K562 (cell line): ENCODE data around the gene DCTD. TPM values are rescaled to one million over a fixed set of nuclear protein-coding genes. Genes with fewer than 3 reads are reported as not detected.

Experiments used
- ATAC-seq: fragments of 200-7000 bp; cut with Tn5 transposase; 3 replicates; pipeline ENCODE4 v1.9.1; 2020; ENCODE audit warnings: moderate library complexity
- BruUV-seq: library from RNA; stranded (reverse); fragments of 400-500 nt; replicated peaks from 2 replicates; lab custom pipeline; 2021; lab: Mats Ljungman, UMichigan
- CTCF ChIA-PET: fragments of 300-600 bp; formaldehyde crosslinking; extraction: SDS; loops from one replicate; lab custom pipeline; 2021; ENCODE audit warnings: low intra/inter-chr PET ratio; lab: Yijun Ruan, JAX
- POLR2A ChIA-PET: fragments of 300-600, 350-650 bp; sonication (Branson Sonifier 250); formaldehyde crosslinking; extraction: SDS; loops from one replicate; lab custom pipeline; 2021; ENCODE audit warnings: antibody characterized with exemption, inconsistent platforms; lab: Yijun Ruan, JAX
- DNase-seq, 4 experiments: peaks; one replicate each; pipeline versions ENCODE4 v3.0.0 to v3.0.0-alpha.2; 2011 to 2018; ENCODE audit warnings: low spot score in 3 of 4, mixed read lengths in 3 of 4; ENCODE audit errors: extremely low read depth in 1 of 4
- FAIRE-seq: peaks from 2 replicates; lab custom pipeline; 2011; peaks lifted over from hg19 to GRCh38; lab: Jason Lieb, UNC
- H2AFZ ChIP-seq: 2 replicates; pipeline ENCODE4 v1.6.0; 2011; ENCODE audit warnings: low read depth, low read length, control low read depth, inconsistent platforms
- H3K27ac ChIP-seq: fragments of 200-600 bp; 3 replicates; pipeline ENCODE4 v1.8.0; 2011; ENCODE audit warnings: low read depth, mild to moderate bottlenecking, control low read depth, inconsistent platforms, low read length, moderate library complexity, mixed read lengths; ENCODE audit errors: extremely low read depth
- H3K27me3 ChIP-seq, 2 experiments: fragments of 300-600 bp in 1 of 2; 2 replicates in 1 of 2; 3 replicates in 1 of 2; pipeline versions ENCODE4 v1.6.0 to v1.8.0; 2011; ENCODE audit warnings: inconsistent platforms in 2 of 2, low read length in 2 of 2, mild to moderate bottlenecking in 1 of 2, mixed read lengths in 1 of 2, moderate library complexity in 1 of 2; ENCODE audit not compliant: control insufficient read depth in 2 of 2, insufficient read depth in 2 of 2
- H3K36me3 ChIP-seq: fragments of 300-600 bp; 3 replicates; pipeline ENCODE4 v1.8.0; 2011; ENCODE audit warnings: mild to moderate bottlenecking, low read length, inconsistent platforms; ENCODE audit not compliant: control insufficient read depth, insufficient read depth
- H3K4me1 ChIP-seq, 2 experiments: fragments of 200-600 bp in 1 of 2; replicated peaks in 1 of 2; 2 replicates in 1 of 2; 3 replicates in 1 of 2; pipeline versions ENCODE4 v1.5.1 to v1.8.0; 2011; ENCODE audit warnings: inconsistent platforms in 2 of 2, low read length in 2 of 2, mild to moderate bottlenecking in 1 of 2, mixed read lengths in 1 of 2, moderate library complexity in 1 of 2; ENCODE audit not compliant: control insufficient read depth in 2 of 2, insufficient read depth in 2 of 2
- H3K4me2 ChIP-seq: 2 replicates; pipeline ENCODE4 v1.6.1; 2011; ENCODE audit warnings: low read length, control low read depth, inconsistent platforms, mixed read lengths; ENCODE audit not compliant: insufficient read depth
- H3K4me3 ChIP-seq: fragments of 200-600 bp; sonication (generic), shearing (Covaris generic); 2 replicates; pipeline ENCODE4 v1.5.1; 2016; ENCODE audit warnings: control low read depth, inconsistent platforms
- H3K79me2 ChIP-seq: fragments of 200-600 bp; 3 replicates; pipeline ENCODE4 v1.8.0; 2011; ENCODE audit warnings: low read length, inconsistent platforms; ENCODE audit not compliant: control insufficient read depth, insufficient read depth
- H3K9ac ChIP-seq, 2 experiments: 2 replicates each; pipeline versions ENCODE4 v1.6.0 to v1.6.1; 2011; ENCODE audit warnings: low read depth in 2 of 2, low read length in 2 of 2, control low read depth in 1 of 2, inconsistent platforms in 1 of 2, mild to moderate bottlenecking in 1 of 2, mixed read lengths in 1 of 2; ENCODE audit not compliant: insufficient read depth in 1 of 2
- H3K9me1 ChIP-seq: one replicate; pipeline ENCODE4 v1.6.0; 2011; ENCODE audit warnings: inconsistent platforms, mild to moderate bottlenecking, low read length, moderate library complexity; ENCODE audit not compliant: control insufficient read depth, insufficient read depth
- H3K9me3 ChIP-seq: replicated peaks from 2 replicates; pipeline ENCODE4 v1.5.1; 2011; ENCODE audit warnings: low read depth, low read length, inconsistent platforms; ENCODE audit not compliant: control insufficient read depth, insufficient read depth
- H4K20me1 ChIP-seq: replicated peaks from 2 replicates; pipeline ENCODE4 v1.6.1; 2011; ENCODE audit warnings: low read length, inconsistent platforms, mixed read lengths; ENCODE audit not compliant: control insufficient read depth, insufficient read depth
- E2F1 ChIP-seq: sonication (generic); formaldehyde crosslinking; IDR thresholded peaks from 2 replicates; pipeline ENCODE4 v1.8.1; 2023; ENCODE audit warnings: mild to moderate bottlenecking, missing genetic modification reagents, moderate library complexity
- SOX6 ChIP-seq: fragments of 450-650 bp; IDR thresholded peaks from 2 replicates; pipeline ENCODE4 v1.6.1; 2014; ENCODE audit warnings: mild to moderate bottlenecking
- ZFX ChIP-seq: sonication (generic); formaldehyde crosslinking; IDR thresholded peaks from 2 replicates; pipeline ENCODE4 v1.8.0; 2022; ENCODE audit warnings: mild to moderate bottlenecking, missing genetic modification reagents, moderate library complexity
- ZNF224 ChIP-seq: sonication (generic); formaldehyde crosslinking; IDR thresholded peaks from 2 replicates; pipeline ENCODE4 v1.8.0; 2022; ENCODE audit warnings: mild to moderate bottlenecking, missing genetic modification reagents
- WGBS: fragments of 100-300 bp; shearing (Covaris generic); methylation state at CpG from one replicate; pipeline ENCODE4 v1.1.6; 2016; ENCODE audit warnings: low coverage, mixed read lengths; ENCODE audit not compliant: insufficient coverage; ENCODE audit errors: missing lambda C conversion rate; 5-methylcytosine and 5-hydroxymethylcytosine counted together
- in situ Hi-C: fragments of 300-500 bp; cut with MboI; formaldehyde crosslinking; loops from 4 replicates; pipeline ENCODE4 v1.15.0; 2018; ENCODE audit warnings: inconsistent platforms, mixed read lengths
- intact Hi-C: fragments of 100-400 bp; cut with micrococcal nuclease; formaldehyde crosslinking; loops from 2 replicates; pipeline ENCODE4 v1.14.2; 2022
- polyA plus RNA-seq, 8 experiments: library from polyadenylated mRNA; depleted of rRNA in 4 of 8; stranded (reverse) in 5 of 8; unstranded in 3 of 8; fragments of >200 nt; fragmentation: Nextera tagmentation in 2 of 8; fragmentation: Illumina TruSeq in 1 of 8; extraction: Ambion mirVana in 2 of 8; extraction: Trizol in 1 of 8; gene quantifications; 2 replicates each; pipeline versions ENCODE4 v1.2.1 to v1.2.3, GENCODE V29; 2011 to 2014; ENCODE audit warnings: inconsistent platforms in 1 of 8, missing spikeins in 1 of 8
- total RNA-seq, 7 experiments: library from RNA; depleted of rRNA in 6 of 7; stranded (reverse); fragments of >200 nt in 6 of 7; fragmentation: Illumina TruSeq in 2 of 7; extraction: Trizol in 2 of 7; gene quantifications; 2 replicates each; pipeline versions ENCODE4 v1.2.1 to v1.2.3, GENCODE V29; 2011 to 2021; ENCODE audit warnings: low replicate concordance in 1 of 7
- TF ChIP-seq, protein P1 (sequence below): sonication (generic); formaldehyde crosslinking; IDR thresholded peaks from 2 replicates; pipeline ENCODE4 v1.8.0; 2022; ENCODE audit warnings: mild to moderate bottlenecking, missing genetic modification reagents, borderline replicate concordance
- TF ChIP-seq, protein P2 (sequence below), 2 experiments: fragments of 450-650 bp; IDR thresholded peaks; 2 replicates each; pipeline ENCODE4 v1.6.1; 2016; ENCODE audit warnings: mild to moderate bottlenecking in 2 of 2, borderline replicate concordance in 1 of 2, low read depth in 1 of 2, moderate library complexity in 1 of 2
- TF ChIP-seq, protein P3 (sequence below): fragments of 250-450 bp; sonication (Bioruptor Pico); IDR thresholded peaks from 2 replicates; pipeline ENCODE4 v1.5.1; 2021; ENCODE audit warnings: mild to moderate bottlenecking

DCTD gene
- total and polyA plus RNA-seq, 9 of the 15 experiments (the other 6 are each of a cell fraction or from before 2014, with no cell fraction given), result 38.7 to 114 (median 76.5) TPM

- Histone ChIP-seq H3K79me2 (no peaks in the 10 kb centered on the region), H4K20me1 (no peaks in the 10 kb centered on the region), H3K4me2 (no peak overlapping the region), H3K9me3 (peaks cover 9% of the 10 kb centered on the region), H3K9ac (no peak overlapping the region), H3K27ac (no peak overlapping the region), H3K9me1 (no peaks in the 10 kb centered on the region), H3K36me3 (peaks cover 49% of the 10 kb centered on the region), H3K27me3 (no peaks in the 10 kb centered on the region), H2AFZ (no peak overlapping the region), H3K4me3 (no peak overlapping the region), H3K4me1 (0 out of 5 replicates have a peak, but pooled peaks cover 0 to 3% of the 10 kb centered on the region in 2 experiments)
- CTCF ChIA-PET, result no interaction called here
- 100% methylated on average over 3 of the region's 3 CpGs for WGBS
- FAIRE-seq, result no peak
- POLR2A ChIA-PET, result no interaction called here
- no peak for DNase-seq
- ATAC-seq, result no peak
- in situ Hi-C loops (no loop called here), intact Hi-C loops (no loop called here)
- BruUV-seq, result no TSS peak
- TF ChIP-seq ZFX, result no peak
- TF ChIP-seq SOX6, result no peak
- TF ChIP-seq, protein P1, sequence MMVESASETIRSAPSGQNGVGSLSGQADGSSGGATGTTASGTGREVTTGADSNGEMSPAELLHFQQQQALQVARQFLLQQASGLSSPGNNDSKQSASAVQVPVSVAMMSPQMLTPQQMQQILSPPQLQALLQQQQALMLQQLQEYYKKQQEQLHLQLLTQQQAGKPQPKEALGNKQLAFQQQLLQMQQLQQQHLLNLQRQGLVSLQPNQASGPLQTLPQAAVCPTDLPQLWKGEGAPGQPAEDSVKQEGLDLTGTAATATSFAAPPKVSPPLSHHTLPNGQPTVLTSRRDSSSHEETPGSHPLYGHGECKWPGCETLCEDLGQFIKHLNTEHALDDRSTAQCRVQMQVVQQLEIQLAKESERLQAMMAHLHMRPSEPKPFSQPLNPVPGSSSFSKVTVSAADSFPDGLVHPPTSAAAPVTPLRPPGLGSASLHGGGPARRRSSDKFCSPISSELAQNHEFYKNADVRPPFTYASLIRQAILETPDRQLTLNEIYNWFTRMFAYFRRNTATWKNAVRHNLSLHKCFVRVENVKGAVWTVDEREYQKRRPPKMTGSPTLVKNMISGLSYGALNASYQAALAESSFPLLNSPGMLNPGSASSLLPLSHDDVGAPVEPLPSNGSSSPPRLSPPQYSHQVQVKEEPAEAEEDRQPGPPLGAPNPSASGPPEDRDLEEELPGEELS (CRISPR knock-in tag), result no peak
- TF ChIP-seq ZNF224 (CRISPR knock-in tag), result no peak
- TF ChIP-seq, protein P2, sequence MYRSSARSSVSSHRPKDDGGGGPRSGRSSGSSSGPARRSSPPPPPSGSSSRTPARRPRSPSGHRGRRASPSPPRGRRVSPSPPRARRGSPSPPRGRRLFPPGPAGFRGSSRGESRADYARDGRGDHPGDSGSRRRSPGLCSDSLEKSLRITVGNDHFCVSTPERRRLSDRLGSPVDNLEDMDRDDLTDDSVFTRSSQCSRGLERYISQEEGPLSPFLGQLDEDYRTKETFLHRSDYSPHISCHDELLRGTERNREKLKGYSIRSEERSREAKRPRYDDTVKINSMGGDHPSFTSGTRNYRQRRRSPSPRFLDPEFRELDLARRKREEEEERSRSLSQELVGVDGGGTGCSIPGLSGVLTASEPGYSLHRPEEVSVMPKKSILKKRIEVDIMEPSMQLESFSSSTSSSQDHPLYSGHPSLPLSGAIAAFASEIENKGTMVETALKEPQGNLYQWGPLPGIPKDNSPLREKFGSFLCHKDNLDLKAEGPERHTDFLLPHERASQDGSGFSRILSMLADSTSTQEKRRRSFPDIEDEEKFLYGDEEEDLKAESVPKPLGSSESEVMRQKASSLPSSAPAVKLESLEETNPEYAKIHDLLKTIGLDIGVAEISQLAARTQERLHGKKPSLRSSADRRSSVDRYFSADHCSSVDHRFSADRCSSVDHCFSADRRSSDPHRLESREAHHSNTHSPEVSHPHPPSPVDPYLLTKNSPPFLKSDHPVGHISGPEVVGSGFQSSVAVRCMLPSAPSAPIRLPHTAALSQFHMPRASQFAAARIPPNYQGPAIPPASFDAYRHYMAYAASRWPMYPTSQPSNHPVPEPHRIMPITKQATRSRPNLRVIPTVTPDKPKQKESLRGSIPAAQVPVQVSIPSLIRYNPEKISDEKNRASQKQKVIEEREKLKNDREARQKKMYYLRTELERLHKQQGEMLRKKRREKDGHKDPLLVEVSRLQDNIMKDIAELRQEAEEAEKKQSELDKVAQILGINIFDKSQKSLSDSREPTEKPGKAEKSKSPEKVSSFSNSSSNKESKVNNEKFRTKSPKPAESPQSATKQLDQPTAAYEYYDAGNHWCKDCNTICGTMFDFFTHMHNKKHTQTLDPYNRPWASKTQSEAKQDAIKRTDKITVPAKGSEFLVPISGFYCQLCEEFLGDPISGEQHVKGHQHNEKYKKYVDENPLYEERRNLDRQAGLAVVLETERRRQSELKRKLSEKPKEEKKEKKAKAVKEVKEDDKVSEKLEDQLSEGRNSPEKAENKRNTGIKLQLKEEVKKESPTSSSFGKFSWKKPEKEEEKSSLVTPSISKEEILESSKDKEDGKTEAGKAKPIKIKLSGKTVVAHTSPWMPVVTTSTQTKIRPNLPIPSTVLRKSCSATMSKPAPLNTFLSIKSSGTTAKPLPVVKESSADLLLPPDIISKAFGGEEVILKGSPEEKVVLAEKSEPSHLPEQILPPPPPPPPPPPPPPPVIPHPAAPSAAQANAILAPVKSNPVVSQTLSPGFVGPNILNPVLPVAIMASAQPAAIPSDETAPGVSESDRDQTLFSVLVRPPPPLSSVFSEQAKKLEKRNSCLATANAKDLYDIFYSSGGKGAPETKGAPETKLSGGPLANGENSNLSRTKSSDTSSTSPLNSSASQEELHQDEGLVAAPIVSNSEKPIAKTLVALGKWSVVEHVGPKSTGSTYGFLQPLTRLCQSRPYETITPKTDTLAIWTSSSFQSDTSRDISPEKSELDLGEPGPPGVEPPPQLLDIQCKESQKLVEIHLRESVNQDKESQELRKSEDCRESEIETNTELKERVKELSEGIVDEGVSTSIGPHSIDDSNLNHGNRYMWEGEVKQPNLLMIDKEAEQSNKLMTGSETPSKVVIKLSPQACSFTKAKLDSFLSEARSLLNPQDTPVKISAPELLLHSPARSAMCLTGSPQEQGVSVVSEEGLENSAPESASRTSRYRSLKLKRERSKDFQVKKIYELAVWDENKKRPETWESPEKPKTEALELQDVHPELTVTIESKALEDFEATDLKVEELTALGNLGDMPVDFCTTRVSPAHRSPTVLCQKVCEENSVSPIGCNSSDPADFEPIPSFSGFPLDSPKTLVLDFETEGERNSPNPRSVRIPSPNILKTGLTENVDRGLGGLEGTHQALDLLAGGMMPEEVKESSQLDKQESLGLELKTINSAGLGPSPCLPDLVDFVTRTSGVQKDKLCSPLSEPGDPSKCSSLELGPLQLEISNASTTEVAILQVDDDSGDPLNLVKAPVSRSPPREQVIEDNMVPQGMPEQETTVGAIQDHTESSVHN (IDR thresholded peaks at IDR 0.05; ENCODE audit: borderline replicate concordance in 1 of 2, low read depth in 1 of 2), result no peak
- TF ChIP-seq, protein P3, sequence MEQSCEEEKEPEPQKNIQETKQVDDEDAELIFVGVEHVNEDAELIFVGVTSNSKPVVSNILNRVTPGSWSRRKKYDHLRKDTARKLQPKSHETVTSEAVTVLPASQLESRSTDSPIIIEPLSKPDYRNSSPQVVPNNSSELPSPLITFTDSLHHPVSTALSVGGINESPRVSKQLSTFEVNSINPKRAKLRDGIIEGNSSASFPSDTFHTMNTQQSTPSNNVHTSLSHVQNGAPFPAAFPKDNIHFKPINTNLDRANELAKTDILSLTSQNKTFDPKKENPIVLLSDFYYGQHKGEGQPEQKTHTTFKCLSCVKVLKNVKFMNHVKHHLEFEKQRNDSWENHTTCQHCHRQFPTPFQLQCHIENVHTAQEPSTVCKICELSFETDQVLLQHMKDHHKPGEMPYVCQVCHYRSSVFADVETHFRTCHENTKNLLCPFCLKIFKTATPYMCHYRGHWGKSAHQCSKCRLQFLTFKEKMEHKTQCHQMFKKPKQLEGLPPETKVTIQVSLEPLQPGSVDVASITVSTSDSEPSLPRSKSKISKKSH, result no peak
- no peak for TF ChIP-seq E2F1
Measured at GRCh38 chr4:182885022-182885737, 32.0 kb downstream of the DCTD start.
